ENCODE measurements around the gene RYR1.

- no peak for TF ChIP-seq CTCF (IDR thresholded peaks at IDR 0.05; ENCODE audit: insufficient read depth, low read length)
- no peak for TF ChIP-seq REST (IDR thresholded peaks at IDR 0.05; ENCODE audit: insufficient replicate concordance, low read depth)
- TF ChIP-seq GABPA (IDR thresholded peaks at IDR 0.05; ENCODE audit: low read depth) = no peak
- TF ChIP-seq POLR2AphosphoS5 (IDR thresholded peaks at IDR 0.05; ENCODE audit: low read depth) = no peak
Measured at GRCh38 chr19:38580080-38580479, 146.6 kb downstream of the RYR1 start.

Data from HL-60 (cell line).